ENCODE results near the gene KCNJ12. TPM values are rescaled to one million over a fixed set of nuclear protein-coding genes. Genes with fewer than 3 reads are reported as not detected.

KCNJ12 gene
- total RNA-seq, 1 experiment from 2014 or later = not detected

DNA sequence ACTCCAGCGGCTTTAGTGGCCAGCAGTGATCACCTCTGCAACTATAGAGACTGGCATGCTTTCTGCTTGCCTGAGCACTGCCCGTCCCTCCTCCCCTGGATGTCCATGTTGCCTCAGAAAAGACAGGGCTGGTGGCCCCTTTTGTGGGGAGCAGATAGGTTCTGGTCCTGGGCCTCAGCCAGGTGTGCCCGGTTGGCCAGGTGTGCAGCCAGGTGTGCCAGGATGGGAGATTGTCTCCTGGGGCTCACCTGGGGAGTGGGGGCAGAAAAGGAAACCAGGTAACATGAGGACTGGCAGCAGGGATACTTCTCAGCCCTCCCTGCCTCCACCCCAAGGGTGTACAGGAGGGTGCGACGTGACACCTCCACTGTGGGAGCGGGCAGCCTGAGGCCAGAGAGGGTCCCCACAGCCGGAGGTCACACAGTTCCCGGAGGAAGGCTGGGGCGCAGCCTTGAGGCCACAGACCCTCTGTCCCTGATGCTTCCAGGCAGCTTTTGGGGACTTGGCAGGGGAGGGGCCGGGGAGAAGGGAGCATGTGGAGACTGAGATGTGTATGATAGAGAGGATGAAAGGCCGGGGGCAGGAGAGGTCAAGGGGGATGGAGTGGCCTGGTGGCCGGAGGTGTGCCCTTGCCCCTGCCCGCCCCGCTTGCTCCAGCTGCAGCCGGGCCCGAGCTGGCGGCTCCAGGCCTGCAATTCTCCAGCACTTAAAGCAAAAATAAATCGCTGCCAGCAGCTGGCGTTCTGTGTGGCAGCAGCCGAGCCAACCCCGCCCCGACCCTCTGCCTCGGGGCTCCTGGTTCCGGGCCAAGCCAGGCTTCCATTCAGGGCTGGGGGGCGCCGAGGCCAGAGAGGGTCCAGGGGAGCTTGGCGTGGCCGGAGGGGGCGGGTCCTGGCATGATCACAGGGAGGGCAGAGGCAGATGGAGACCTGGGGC lies 6.7 kb downstream of the KCNJ12 start:
- POLR2A ChIA-PET = interaction anchor here (0.6 kb wide), 1 partner anchor 182 kb away, joined by 4 read pairs; no protein-coding TSS in a partner anchor
- Mint-ChIP-seq H3K27ac (ENCODE audit: low read depth, unreplicated experiment) (no peak overlapping the region), H3K36me3 (ENCODE audit: insufficient read depth, unreplicated experiment) (no peaks in the 10 kb centered on the region), H3K27me3 (ENCODE audit: insufficient read depth, unreplicated experiment) (no peaks in the 10 kb centered on the region), H3K4me1 (ENCODE audit: insufficient read depth, unreplicated experiment) (no peaks in the 10 kb centered on the region), H3K4me3 (ENCODE audit: unreplicated experiment) (no peak overlapping the region), H3K9me3 (ENCODE audit: unreplicated experiment) (no peaks in the 10 kb centered on the region)
- intact Hi-C loops (cut with micrococcal nuclease) = no loop called here
- CTCF ChIA-PET = no interaction called here
- no TSS peak for BruUV-seq (replicated peaks)
- DNase-seq (ENCODE audit: unreplicated experiment) = no peak
- TF ChIP-seq CTCF (IDR thresholded peaks at IDR 0.05; ENCODE audit: unreplicated experiment) = no peak

GRCh38 chr17:21385281-21385845 lies 9.2 kb downstream of the KCNJ12 start:
- no peak for DNase-seq (ENCODE audit: unreplicated experiment)
- peaks cover 2% of the 10 kb centered on the region for H3K27me3 Mint-ChIP-seq (ENCODE audit: insufficient read depth, unreplicated experiment)
- POLR2A ChIA-PET = no interaction called here
- no peak for TF ChIP-seq CTCF (IDR thresholded peaks at IDR 0.05; ENCODE audit: unreplicated experiment)
- CTCF ChIA-PET = interaction anchor here (0.5 kb wide), 1 partner anchor 71 kb away, joined by 3 read pairs; no protein-coding TSS in a partner anchor
- H3K4me1 Mint-ChIP-seq (ENCODE audit: insufficient read depth, unreplicated experiment) = no peaks in the 10 kb centered on the region
- intact Hi-C loops (cut with micrococcal nuclease) = no loop called here
- H3K36me3 Mint-ChIP-seq (ENCODE audit: insufficient read depth, unreplicated experiment) = no peaks in the 10 kb centered on the region
- H3K9me3 Mint-ChIP-seq (ENCODE audit: unreplicated experiment) = no peaks in the 10 kb centered on the region
- no peak overlapping the region for H3K27ac Mint-ChIP-seq (ENCODE audit: low read depth, unreplicated experiment)
- no TSS peak for BruUV-seq (replicated peaks)
- no peak overlapping the region for H3K4me3 Mint-ChIP-seq (ENCODE audit: unreplicated experiment)

DNA sequence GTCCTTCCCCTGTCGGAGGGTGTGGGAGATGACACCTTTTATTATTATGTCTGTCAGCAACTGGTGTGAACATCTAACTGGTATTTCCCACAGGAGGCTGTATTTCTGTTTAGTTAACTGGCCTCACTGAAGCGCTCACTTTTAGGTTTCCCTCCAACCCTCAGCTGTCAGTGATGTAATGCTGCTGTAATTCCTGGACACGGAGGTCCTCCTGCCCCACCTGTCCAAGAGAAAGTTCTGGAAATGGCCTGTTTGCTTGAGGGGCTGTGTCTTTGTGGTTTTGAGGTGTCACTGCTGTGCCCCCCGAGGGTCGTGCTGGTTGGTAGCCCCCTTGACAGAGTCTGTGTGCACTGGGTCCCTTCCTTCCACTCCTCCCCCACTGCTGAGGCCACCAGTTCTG lies 11.5 kb downstream of the KCNJ12 start:
- CTCF ChIA-PET = no interaction called here
- peaks cover 3% of the 10 kb centered on the region for H3K36me3 Mint-ChIP-seq (ENCODE audit: insufficient read depth, unreplicated experiment)
- POLR2A ChIA-PET = no interaction called here
- no peaks in the 10 kb centered on the region for H3K9me3 Mint-ChIP-seq (ENCODE audit: unreplicated experiment)
- no TSS peak for BruUV-seq (replicated peaks)
- DNase-seq (ENCODE audit: unreplicated experiment) = no peak
- peaks cover 18% of the 10 kb centered on the region for H3K27me3 Mint-ChIP-seq (ENCODE audit: insufficient read depth, unreplicated experiment)
- no peaks in the 10 kb centered on the region for H3K4me1 Mint-ChIP-seq (ENCODE audit: insufficient read depth, unreplicated experiment)
- intact Hi-C loops (cut with micrococcal nuclease) = no loop called here
- H3K4me3 Mint-ChIP-seq (ENCODE audit: unreplicated experiment) = no peak overlapping the region
- H3K27ac Mint-ChIP-seq (ENCODE audit: low read depth, unreplicated experiment) = no peak overlapping the region
- no peak for TF ChIP-seq CTCF (IDR thresholded peaks at IDR 0.05; ENCODE audit: unreplicated experiment)

- DNase-seq (ENCODE audit: unreplicated experiment) = no peak
- intact Hi-C loops (cut with micrococcal nuclease) = no loop called here
- Mint-ChIP-seq H3K4me3 (ENCODE audit: unreplicated experiment) (no peak overlapping the region), H3K4me1 (ENCODE audit: insufficient read depth, unreplicated experiment) (no peaks in the 10 kb centered on the region), H3K9me3 (ENCODE audit: unreplicated experiment) (no peaks in the 10 kb centered on the region), H3K27me3 (ENCODE audit: insufficient read depth, unreplicated experiment) (peaks cover 18% of the 10 kb centered on the region), H3K36me3 (ENCODE audit: insufficient read depth, unreplicated experiment) (peaks cover 6% of the 10 kb centered on the region), H3K27ac (ENCODE audit: low read depth, unreplicated experiment) (no peak overlapping the region)
- ChIA-PET CTCF (no interaction called here), POLR2A (no interaction called here)
- BruUV-seq (replicated peaks) = no TSS peak
- TF ChIP-seq CTCF (IDR thresholded peaks at IDR 0.05; ENCODE audit: unreplicated experiment) = no peak
These were observed 11.9 kb downstream of the KCNJ12 start for GRCh38 chr17:21388066-21388465.

Measured in MCF 10A (cell line).